GM10266 (cell line): ENCODE measurements around the gene CDCA4.
"Not testable (repeated sequence)": the region's sequence is repeated elsewhere in the genome, so short reads cannot be mapped to it uniquely, and the experiment has no call there.

Experiments
- DNase-seq: peaks from one replicate; pipeline ENCODE4 v3.0.0; 2012; ENCODE audit errors: extremely low spot score
- TF ChIP-seq, protein P1 (sequence below): IDR thresholded peaks from 2 replicates; pipeline ENCODE4 v1.5.1; 2012; ENCODE audit warnings: mild to moderate bottlenecking, low read depth; ENCODE audit not compliant: control insufficient read depth, insufficient read depth; ENCODE audit errors: missing control alignments

CDCA4 gene

GRCh38 chr14:105041841-105042765 is 21.2 kb upstream of the CDCA4 start:
- TF ChIP-seq, protein P1, sequence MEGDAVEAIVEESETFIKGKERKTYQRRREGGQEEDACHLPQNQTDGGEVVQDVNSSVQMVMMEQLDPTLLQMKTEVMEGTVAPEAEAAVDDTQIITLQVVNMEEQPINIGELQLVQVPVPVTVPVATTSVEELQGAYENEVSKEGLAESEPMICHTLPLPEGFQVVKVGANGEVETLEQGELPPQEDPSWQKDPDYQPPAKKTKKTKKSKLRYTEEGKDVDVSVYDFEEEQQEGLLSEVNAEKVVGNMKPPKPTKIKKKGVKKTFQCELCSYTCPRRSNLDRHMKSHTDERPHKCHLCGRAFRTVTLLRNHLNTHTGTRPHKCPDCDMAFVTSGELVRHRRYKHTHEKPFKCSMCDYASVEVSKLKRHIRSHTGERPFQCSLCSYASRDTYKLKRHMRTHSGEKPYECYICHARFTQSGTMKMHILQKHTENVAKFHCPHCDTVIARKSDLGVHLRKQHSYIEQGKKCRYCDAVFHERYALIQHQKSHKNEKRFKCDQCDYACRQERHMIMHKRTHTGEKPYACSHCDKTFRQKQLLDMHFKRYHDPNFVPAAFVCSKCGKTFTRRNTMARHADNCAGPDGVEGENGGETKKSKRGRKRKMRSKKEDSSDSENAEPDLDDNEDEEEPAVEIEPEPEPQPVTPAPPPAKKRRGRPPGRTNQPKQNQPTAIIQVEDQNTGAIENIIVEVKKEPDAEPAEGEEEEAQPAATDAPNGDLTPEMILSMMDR, result no peak
- DNase-seq, result no peak

DNA sequence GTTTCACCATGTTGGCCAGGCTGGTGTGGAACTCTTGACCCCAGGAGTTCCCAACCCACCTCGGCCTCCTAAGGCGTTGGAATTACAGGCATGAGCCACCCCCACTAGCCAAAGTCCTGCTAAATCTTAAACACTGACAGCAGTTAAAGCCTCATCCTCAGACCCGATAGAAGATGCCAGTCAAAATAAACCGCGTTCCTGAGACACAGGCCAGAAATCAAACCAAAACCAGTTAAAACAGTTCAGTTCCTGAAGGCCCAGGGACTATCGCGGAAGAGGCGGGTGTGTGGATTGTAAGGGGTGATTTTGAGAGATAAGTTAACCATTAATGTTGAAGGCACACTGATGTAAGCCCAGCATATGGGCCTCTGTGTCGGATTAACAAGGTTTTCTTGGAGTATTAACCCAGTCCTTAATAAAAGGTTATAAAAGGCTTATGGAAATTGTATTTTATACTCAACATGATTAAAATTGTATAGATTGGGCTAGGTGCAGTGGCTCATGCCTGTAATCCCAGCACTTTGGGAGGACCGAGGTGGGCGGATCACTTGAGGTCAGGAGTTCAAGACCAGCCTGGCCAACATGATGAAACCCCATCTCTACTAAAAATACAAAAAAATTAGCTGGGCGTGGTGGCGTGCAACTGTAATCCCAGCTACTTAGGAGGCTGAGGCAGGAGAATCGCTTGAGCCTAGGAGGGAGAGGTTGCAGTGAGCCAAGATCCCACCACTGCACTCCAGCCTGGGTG is 18.7 kb upstream of the CDCA4 start:
- DNase-seq, result no peak
- TF ChIP-seq, protein P1, result no peak

- not testable (repeated sequence) for DNase-seq
These were observed 14.7 kb upstream of the CDCA4 start for GRCh38 chr14:105035616-105036015.

DNA sequence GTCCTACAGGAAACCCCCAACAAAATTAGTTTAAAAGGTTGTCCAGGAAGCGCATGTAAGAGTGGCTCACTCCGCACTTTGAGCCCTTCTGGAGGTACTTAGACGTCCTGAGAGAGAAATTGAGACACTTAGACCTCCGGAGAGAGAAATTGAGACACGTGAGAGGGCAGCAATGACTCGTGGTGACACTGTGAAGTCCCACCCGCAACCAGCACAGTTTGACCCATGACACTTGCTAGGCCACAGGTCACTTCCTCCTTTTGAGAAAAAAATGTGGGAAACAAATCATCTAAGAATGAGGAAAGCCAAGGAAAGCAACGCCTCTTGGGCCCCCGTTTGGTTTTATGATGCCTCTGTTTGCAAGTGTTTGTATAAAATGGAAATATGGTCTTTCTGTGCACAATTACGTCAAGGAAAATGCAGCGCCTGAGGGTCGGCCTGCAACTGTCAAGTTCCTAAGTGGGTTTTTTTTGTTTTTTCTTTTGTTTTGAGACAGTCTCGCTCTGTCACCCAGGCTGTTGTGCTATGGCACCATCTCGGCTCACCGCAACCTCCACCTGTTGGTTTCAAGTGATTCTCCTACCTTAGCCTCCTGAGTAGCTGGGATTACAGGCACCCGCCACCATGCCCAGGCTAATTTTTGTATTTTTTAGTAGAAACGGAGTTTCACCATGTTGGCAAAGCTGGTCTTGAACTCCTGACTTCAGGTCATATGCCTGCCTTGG is 13.6 kb upstream of the CDCA4 start:
- DNase-seq, result no peak
- TF ChIP-seq, protein P1, result no peak

DNA sequence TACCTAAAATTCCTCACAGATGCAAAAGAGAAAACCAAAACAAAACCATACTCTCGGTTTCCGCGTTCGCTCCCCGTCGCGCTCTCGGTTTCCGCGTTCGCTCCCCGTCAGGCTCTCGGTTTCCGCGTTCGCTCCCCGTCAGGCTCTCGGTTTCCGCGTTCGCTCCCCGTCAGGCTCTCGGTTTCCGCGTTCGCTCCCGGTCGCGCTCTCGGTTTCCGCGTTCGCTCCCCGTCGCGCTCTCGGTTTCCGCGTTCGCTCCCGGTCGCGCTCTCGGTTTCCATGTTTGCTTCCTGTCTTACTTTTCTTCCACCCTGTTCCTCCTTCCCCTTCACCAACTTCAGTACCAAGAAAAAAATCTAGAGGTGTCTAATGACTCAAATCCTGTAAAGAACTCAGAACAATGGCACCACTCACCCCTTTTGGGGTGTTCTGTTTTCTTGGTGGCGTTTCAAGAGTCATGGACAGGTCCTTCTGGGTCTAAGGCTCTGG is 12.6 kb upstream of the CDCA4 start:
- not testable (repeated sequence) for DNase-seq

DNA sequence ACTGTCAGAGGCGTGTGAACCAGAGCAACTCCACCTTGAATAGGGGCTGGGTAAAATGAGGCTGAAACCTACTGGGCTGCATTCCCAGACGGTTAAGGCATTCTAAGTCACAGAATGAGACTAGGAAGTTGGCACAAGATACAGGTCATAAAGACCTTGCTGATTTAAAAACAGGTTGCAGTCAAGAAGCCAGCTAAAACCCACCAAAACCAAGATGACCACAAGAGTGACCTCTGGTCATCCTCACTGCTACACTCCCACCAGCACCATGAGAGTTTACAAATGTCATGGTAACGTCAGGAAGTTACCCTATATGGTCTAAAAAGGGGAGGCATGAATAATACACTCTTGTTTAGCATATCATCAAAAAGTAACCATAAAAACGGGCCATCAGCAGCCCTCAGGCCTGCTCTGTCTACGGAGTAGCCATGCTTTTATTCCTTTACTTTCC is 11.6 kb upstream of the CDCA4 start:
- not testable (repeated sequence) for DNase-seq

- TF ChIP-seq, protein P1, result no peak
- DNase-seq, result no peak
These were observed 10.0 kb upstream of the CDCA4 start for GRCh38 chr14:105030836-105031396.

DNA sequence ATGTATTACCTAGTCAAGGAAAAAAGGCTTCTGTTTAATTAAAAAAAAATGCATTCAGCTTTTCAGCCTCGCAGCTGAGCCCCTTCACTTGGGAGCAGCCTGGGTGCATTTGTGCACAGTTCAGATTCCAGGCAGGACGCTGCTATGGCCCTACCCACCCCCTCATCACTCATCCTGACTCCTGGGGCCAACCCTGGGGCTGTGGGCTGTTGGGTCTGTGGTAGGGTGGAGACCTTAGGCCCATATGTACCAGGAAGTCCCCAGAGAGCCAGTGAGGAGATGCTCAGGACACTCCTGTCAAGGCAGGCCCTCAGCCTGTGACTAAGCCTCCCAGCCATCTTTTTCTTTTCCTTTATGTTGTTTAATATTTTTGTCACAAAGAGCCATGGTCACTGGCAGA is 9.3 kb upstream of the CDCA4 start:
- DNase-seq, result no peak
- TF ChIP-seq, protein P1, result no peak
